Measurements from ENCODE around the gene SUB1. TPM values are rescaled to one million over a fixed set of nuclear protein-coding genes. Genes with fewer than 3 reads are reported as not detected.

Gene SUB1
- total RNA-seq, 1 donor from 2014 or later = 213 TPM

DNA sequence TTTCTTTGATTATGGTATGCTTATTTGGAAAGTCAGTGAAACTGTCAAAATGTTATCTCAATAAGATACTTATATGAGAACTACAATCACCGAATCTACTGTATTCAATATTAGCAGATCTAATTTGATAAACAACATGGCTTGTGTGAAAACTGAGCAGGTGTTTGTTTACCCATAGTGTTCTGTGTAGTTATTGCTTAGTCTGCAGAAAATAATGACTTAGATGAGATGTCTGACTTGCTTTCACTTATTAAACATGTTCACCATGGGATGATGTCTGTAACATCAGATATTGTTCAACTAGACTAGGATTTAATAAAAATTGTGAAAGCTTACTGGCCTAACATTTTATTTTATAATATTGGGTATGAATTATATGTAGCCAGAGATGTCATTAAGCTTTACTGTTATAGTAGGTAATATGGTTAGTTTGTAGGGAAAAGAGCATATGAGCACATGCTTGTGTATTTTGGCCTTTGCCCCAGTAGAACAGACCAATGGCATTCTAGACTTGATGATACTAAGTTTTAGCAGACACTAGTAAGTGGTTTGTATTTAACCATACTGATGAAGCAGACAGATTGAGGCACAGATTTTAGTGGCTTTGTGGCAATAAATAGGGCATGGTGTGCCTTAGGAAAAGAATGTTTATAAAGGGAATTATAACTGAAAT lies 16.4 kb downstream of the SUB1 start:
- Mint-ChIP-seq H3K9me3 (no peaks in the 10 kb centered on the region), H3K27ac (no peak overlapping the region), H3K36me3 (ENCODE audit: low read depth) (peaks cover 81% of the 10 kb centered on the region), H3K4me1 (peaks cover 12% of the 10 kb centered on the region), H3K4me3 (no peak overlapping the region), H3K27me3 (no peaks in the 10 kb centered on the region)
- no peak for ATAC-seq (ENCODE audit: low read depth)
- DNase-seq = no peak
- TF ChIP-seq, protein P1, sequence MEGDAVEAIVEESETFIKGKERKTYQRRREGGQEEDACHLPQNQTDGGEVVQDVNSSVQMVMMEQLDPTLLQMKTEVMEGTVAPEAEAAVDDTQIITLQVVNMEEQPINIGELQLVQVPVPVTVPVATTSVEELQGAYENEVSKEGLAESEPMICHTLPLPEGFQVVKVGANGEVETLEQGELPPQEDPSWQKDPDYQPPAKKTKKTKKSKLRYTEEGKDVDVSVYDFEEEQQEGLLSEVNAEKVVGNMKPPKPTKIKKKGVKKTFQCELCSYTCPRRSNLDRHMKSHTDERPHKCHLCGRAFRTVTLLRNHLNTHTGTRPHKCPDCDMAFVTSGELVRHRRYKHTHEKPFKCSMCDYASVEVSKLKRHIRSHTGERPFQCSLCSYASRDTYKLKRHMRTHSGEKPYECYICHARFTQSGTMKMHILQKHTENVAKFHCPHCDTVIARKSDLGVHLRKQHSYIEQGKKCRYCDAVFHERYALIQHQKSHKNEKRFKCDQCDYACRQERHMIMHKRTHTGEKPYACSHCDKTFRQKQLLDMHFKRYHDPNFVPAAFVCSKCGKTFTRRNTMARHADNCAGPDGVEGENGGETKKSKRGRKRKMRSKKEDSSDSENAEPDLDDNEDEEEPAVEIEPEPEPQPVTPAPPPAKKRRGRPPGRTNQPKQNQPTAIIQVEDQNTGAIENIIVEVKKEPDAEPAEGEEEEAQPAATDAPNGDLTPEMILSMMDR (IDR thresholded peaks at IDR 0.05) = no peak
- ChIA-PET POLR2A (no interaction called here), CTCF (interaction anchor here (1.2 kb wide), 1 partner anchor 112 kb away, joined by 3 read pairs; no protein-coding TSS in a partner anchor)
- intact Hi-C loops (cut with micrococcal nuclease) = no loop called here

DNA sequence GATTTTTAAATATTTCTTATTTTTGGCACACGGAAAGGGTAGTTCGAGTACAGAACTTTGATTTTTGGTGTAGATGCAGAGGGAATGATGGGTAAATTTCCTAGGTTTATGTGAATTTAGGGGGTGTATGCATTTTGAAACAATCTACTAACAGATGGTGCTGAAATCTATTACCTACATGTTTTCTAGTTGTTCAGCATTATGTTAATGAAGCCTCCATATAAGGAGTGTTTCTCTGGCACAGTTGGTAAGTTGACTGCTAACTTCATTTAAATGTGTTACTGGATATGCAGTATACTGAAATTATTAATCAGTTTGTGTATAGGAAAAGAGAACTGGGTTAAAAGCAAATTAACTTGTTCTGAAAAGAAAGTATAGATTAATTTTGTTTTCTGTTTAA lies 17.5 kb downstream of the SUB1 start:
- peaks cover 5% of the 10 kb centered on the region for H3K4me1 Mint-ChIP-seq
- H3K9me3 Mint-ChIP-seq = no peaks in the 10 kb centered on the region
- TF ChIP-seq, protein P1 (IDR thresholded peaks at IDR 0.05) = no peak
- no peak overlapping the region for H3K27ac Mint-ChIP-seq
- H3K4me3 Mint-ChIP-seq = no peak overlapping the region
- CTCF ChIA-PET = no interaction called here
- no peak for DNase-seq
- ATAC-seq (ENCODE audit: low read depth) = no peak
- peaks cover 84% of the 10 kb centered on the region for H3K36me3 Mint-ChIP-seq (ENCODE audit: low read depth)
- no peaks in the 10 kb centered on the region for H3K27me3 Mint-ChIP-seq
- intact Hi-C loops (cut with micrococcal nuclease) = no loop called here
- POLR2A ChIA-PET = no interaction called here

DNA sequence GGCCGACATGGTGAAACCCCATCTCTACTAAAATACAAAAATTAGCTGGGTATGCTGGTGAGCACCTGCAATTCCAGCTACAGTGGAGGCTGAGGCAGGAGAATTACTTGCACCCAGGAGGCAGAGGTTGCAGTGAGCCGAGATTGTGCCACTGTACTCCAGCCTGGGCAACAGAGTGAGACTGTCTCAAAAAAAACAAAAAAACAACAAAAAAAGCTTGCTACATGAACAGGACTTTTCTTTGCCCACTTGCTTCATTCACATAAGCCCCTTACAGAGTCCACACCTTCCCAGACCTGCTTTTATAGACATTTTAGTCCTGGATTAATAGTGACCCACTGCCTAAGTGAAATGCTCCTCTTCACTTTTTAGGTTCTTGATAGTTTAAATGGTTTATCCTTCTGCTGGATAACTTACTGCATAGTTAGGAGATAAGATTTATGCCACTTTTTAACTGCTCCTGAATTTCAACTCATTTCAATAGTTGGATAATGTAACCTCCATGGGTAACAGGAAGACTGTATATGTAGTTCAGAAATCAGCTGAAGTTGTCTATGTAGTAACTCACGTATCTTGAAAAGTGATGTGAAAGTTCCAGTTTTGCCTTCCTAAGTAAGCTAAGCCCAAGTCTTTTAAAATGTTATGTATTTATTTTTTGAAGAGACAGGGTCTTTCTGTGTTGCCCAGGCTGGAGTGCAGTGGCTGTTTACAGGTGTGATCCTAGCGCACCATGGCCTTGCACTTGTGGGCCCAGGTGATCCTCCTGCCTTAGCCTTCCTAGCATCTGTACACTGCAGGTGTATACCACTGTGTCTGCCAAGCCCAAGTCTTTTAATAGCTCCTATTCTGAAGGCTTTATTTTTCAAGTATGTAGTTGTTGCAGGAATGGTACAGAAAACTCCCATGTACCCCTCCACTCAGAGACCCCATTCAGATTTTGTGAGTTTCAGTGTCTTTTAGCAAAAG lies 19.7 kb downstream of the SUB1 start:
- TF ChIP-seq, protein P1 (IDR thresholded peaks at IDR 0.05) = no peak
- POLR2A ChIA-PET = interaction anchor here (0.6 kb wide), 1 partner anchor 119 kb away, joined by 7 read pairs; no protein-coding TSS in a partner anchor

DNA sequence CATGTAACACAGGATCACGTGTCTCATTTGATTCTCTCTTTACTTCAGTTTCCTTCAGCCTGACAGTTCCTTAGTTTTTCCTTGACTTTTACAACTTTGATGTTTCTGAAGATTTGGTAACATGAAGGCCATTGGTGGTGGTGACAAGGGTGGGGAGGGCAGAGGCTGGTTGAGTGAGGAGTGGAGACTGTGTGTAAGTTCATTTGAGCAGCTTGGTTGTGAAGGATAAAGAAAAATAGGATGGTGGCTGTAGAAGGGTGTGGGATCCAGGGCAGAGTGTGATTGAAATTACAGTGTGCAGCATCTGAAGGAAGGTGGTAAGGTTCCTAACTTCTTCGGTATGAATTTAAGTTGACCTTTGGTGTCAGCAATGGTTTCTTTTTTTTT lies 20.4 kb downstream of the SUB1 start:
- intact Hi-C loops (cut with micrococcal nuclease) = no loop called here
- Mint-ChIP-seq H3K27ac (no peak overlapping the region), H3K4me1 (peaks cover 2% of the 10 kb centered on the region), H3K9me3 (no peaks in the 10 kb centered on the region), H3K27me3 (no peaks in the 10 kb centered on the region), H3K36me3 (ENCODE audit: low read depth) (peaks cover 71% of the 10 kb centered on the region), H3K4me3 (no peak overlapping the region)
- ATAC-seq (ENCODE audit: low read depth) (no peak), DNase-seq (no peak)
- ChIA-PET POLR2A (no interaction called here), CTCF (no interaction called here)
- TF ChIP-seq, protein P1 (IDR thresholded peaks at IDR 0.05) = no peak

More for the DNA sequence above, 19.7 kb downstream of the SUB1 start:
- H3K36me3 Mint-ChIP-seq (ENCODE audit: low read depth) = peaks cover 77% of the 10 kb centered on the region
- no peak overlapping the region for H3K27ac Mint-ChIP-seq
- no peak overlapping the region for H3K4me3 Mint-ChIP-seq
- H3K4me1 Mint-ChIP-seq = peaks cover 2% of the 10 kb centered on the region
- DNase-seq = no peak
- ATAC-seq (ENCODE audit: low read depth) = no peak
- intact Hi-C loops (cut with micrococcal nuclease) = no loop called here
- CTCF ChIA-PET = no interaction called here
- H3K27me3 Mint-ChIP-seq = no peaks in the 10 kb centered on the region
- H3K9me3 Mint-ChIP-seq = no peaks in the 10 kb centered on the region
